ENCODE data around the gene ZNF14. TPM values are rescaled to one million over a fixed set of nuclear protein-coding genes. Genes with fewer than 3 reads are reported as not detected.

ZNF14 gene
- total and polyA plus RNA-seq, 10 of the 15 experiments (the other 5 are each of a cell fraction or from before 2014, with no cell fraction given), result 2.5 to 7.2 (median 4.6) TPM

- ATAC-seq, result peak; percentile 11
- H2AFZ ChIP-seq (ENCODE audit: control insufficient read depth, low read depth, low read length), result no peak overlapping the region
- no peaks in the 10 kb centered on the region; the same call in 1 of the 3 replicates for H3K9me3 ChIP-seq (replicated peaks; ENCODE audit: control insufficient read depth, insufficient read depth, low read length)
- CTCF ChIA-PET, result interaction anchor here (3.5 kb wide), 1 partner anchor 131 kb away, joined by 28 read pairs; no protein-coding TSS in a partner anchor
- H3K36me3 ChIP-seq (ENCODE audit: control insufficient read depth in 2 of 2, insufficient read depth in 2 of 2, low read length in 1 of 2), result peaks cover 10 to 17% of the 10 kb centered on the region in 2 experiments
- H3K27me3 ChIP-seq (replicated peaks in 1 of 2; ENCODE audit: control insufficient read depth in 2 of 2, insufficient read depth in 2 of 2, low read length in 1 of 2), result no peaks in the 10 kb centered on the region
- H3K79me2 ChIP-seq (ENCODE audit: control insufficient read depth, insufficient read depth, low read length), result peaks cover 40% of the 10 kb centered on the region
- H3K4me3 ChIP-seq, result peak overlapping the region; percentile 87
- in situ Hi-C loops (cut with MboI) (loop anchor here (10.0 kb wide), 1 partner anchor 1362 kb away; the partner anchor contains the start of gene ZNF430), intact Hi-C loops (cut with micrococcal nuclease; ENCODE audit: unreplicated experiment) (loop anchor here (2.0 to 10.0 kb wide), 4 partner anchors 64 to 242 kb away; partner anchors contain the start of genes ZNF253, ZNF506 and ZNF93)
- no peak for DNase-seq (ENCODE audit: low read depth, low spot score)
- POLR2A ChIA-PET, result interaction anchor here (0.6 to 3.9 kb wide), 10 partner anchors 8 to 609 kb away, joined by 3 to 18 read pairs (median 8); partner anchors contain the start of genes GMIP, LPAR2, ZNF253 and ZNF93
- under 1% methylated on average over 17 of the region's 17 CpGs for WGBS (ENCODE audit: insufficient coverage, insufficient replicate concordance, low lambda C conversion rate, missing lambda C conversion rate)
- H3K9ac ChIP-seq (ENCODE audit: control insufficient read depth, insufficient read depth, low read length), result peak overlapping the region; percentile 92
- RAD21 ChIA-PET (ENCODE audit: unreplicated experiment), result interaction anchor here (1.3 to 2.3 kb wide), 8 partner anchors 65 to 239 kb away, joined by 3 to 13 read pairs (median 8); partner anchors contain the start of genes ZNF14, ZNF253, ZNF506 and ZNF93
- SMC1A ChIA-PET (ENCODE audit: uncharacterized antibody, unreplicated experiment), result interaction anchor here (1.3 to 2.2 kb wide), 5 partner anchors 113 to 238 kb away, joined by 3 to 9 read pairs (median 6); partner anchors contain the start of genes ZNF253 and ZNF93
- peak overlapping the region; percentile 77 for H3K4me2 ChIP-seq (ENCODE audit: control insufficient read depth, insufficient read depth)
- peak; percentile 27 for FAIRE-seq
- H3K27ac ChIP-seq (ENCODE audit: control insufficient read depth, insufficient read depth), result peak overlapping the region; percentile 97
- BruUV-seq (replicated peaks), result no TSS peak
- H4K20me1 ChIP-seq (ENCODE audit: control insufficient read depth, insufficient read depth), result no peaks in the 10 kb centered on the region
- peaks cover 10% of the 10 kb centered on the region for H3K4me1 ChIP-seq (ENCODE audit: control insufficient read depth, insufficient read depth, low read length)
- TF ChIP-seq, protein P1, sequence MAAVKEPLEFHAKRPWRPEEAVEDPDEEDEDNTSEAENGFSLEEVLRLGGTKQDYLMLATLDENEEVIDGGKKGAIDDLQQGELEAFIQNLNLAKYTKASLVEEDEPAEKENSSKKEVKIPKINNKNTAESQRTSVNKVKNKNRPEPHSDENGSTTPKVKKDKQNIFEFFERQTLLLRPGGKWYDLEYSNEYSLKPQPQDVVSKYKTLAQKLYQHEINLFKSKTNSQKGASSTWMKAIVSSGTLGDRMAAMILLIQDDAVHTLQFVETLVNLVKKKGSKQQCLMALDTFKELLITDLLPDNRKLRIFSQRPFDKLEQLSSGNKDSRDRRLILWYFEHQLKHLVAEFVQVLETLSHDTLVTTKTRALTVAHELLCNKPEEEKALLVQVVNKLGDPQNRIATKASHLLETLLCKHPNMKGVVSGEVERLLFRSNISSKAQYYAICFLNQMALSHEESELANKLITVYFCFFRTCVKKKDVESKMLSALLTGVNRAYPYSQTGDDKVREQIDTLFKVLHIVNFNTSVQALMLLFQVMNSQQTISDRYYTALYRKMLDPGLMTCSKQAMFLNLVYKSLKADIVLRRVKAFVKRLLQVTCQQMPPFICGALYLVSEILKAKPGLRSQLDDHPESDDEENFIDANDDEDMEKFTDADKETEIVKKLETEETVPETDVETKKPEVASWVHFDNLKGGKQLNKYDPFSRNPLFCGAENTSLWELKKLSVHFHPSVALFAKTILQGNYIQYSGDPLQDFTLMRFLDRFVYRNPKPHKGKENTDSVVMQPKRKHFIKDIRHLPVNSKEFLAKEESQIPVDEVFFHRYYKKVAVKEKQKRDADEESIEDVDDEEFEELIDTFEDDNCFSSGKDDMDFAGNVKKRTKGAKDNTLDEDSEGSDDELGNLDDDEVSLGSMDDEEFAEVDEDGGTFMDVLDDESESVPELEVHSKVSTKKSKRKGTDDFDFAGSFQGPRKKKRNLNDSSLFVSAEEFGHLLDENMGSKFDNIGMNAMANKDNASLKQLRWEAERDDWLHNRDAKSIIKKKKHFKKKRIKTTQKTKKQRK (IDR thresholded peaks at IDR 0.05; ENCODE audit: low read depth, low read length), result no peak
- TF ChIP-seq MTA2 (IDR thresholded peaks at IDR 0.05; ENCODE audit: low read depth) (no peak), JUND (IDR thresholded peaks at IDR 0.05; ENCODE audit: low read depth, low read length) (no peak), HDGF (IDR thresholded peaks at IDR 0.05) (peak; percentile 46; the same call in 1 of the 2 replicates), SRF (IDR thresholded peaks at IDR 0.05; ENCODE audit: low read depth in 2 of 2, low read length in 2 of 2) (peak in 1 of 2 experiments; percentile 68; a peak in 2 of 4 replicates), EGR1 (IDR thresholded peaks at IDR 0.05; ENCODE audit: borderline replicate concordance in 1 of 2, low read depth in 2 of 2, low read length in 2 of 2) (no peak), STAT1 (conservative IDR thresholded peaks at IDR 0.05) (no peak), KDM1A (IDR thresholded peaks at IDR 0.05; ENCODE audit: borderline replicate concordance) (no peak), MLLT1 (IDR thresholded peaks at IDR 0.05) (no peak), TARDBP (IDR thresholded peaks at IDR 0.05; ENCODE audit: borderline replicate concordance) (no peak), ZNF687 (IDR thresholded peaks at IDR 0.05) (no peak)
Observed at GRCh38 chr19:19662871-19663255, 70.0 kb downstream of the ZNF14 start.

Data from GM12878 (cell line).